Activated B cell treated with CpG ODN at 0.5 μM for 24 hours (primary cell): ENCODE data around the gene PEX11G. TPM values are rescaled to one million over a fixed set of nuclear protein-coding genes. Genes with fewer than 3 reads are reported as not detected.

Experiments
- ATAC-seq: fragments of 200-7000 bp; cut with Tn5 transposase; one replicate; pipeline ENCODE4 v1.10.0; 2021; ENCODE audit warnings: low read depth, mild to moderate bottlenecking, moderate library complexity
- CTCF ChIA-PET: fragments of 350-600 bp; sonication (Branson Sonifier 250); formaldehyde crosslinking; loops from one replicate; lab custom pipeline; 2021; ENCODE audit warnings: antibody characterized with exemption; lab: Charles Lee
- POLR2A ChIA-PET: fragments of 350-600 bp; sonication (Branson Sonifier 250); formaldehyde crosslinking; loops from one replicate; lab custom pipeline; 2021; ENCODE audit warnings: antibody characterized with exemption; lab: Charles Lee
- DNase-seq: peaks from one replicate; pipeline ENCODE4 v3.0.0; 2022
- H3K27ac Mint-ChIP-seq: one replicate; pipeline ENCODE4 v1.8.0; 2020; ENCODE audit warnings: mixed read lengths
- H3K27me3 Mint-ChIP-seq: one replicate; pipeline ENCODE4 v1.8.0; 2021; ENCODE audit warnings: mixed read lengths
- H3K36me3 Mint-ChIP-seq: one replicate; pipeline ENCODE4 v1.8.0; 2021; ENCODE audit warnings: low read depth, mixed read lengths
- H3K4me1 Mint-ChIP-seq: one replicate; pipeline ENCODE4 v1.8.0; 2021; ENCODE audit warnings: mixed read lengths
- H3K4me3 Mint-ChIP-seq: one replicate; pipeline ENCODE4 v1.8.0; 2020; ENCODE audit warnings: mild to moderate bottlenecking, mixed read lengths
- H3K9me3 Mint-ChIP-seq: one replicate; pipeline ENCODE4 v1.8.0; 2020; ENCODE audit warnings: mixed read lengths
- CTCF ChIP-seq: fragments of 200-600 bp; IDR thresholded peaks from one replicate; pipeline ENCODE4 v1.8.0; 2022; ENCODE audit warnings: antibody characterized with exemption, mild to moderate bottlenecking
- intact Hi-C: fragments of 100-400 bp; cut with micrococcal nuclease; formaldehyde crosslinking; loops from one replicate; pipeline ENCODE4 v1.15.1; 2024
- total RNA-seq: library from RNA; stranded (reverse); gene quantifications from 2 replicates; pipeline ENCODE4 v1.2.3, GENCODE V29; 2022

The PEX11G gene
- total RNA-seq, 1 donor from 2014 or later = 1.0 TPM

- Mint-ChIP-seq H3K27ac (no peak overlapping the region), H3K4me1 (peaks cover 9% of the 10 kb centered on the region), H3K27me3 (no peaks in the 10 kb centered on the region), H3K36me3 (peaks cover 16% of the 10 kb centered on the region), H3K9me3 (no peaks in the 10 kb centered on the region), H3K4me3 (no peak overlapping the region)
- ChIA-PET POLR2A (no interaction called here), CTCF (no interaction called here)
- intact Hi-C loops = no loop called here
- ATAC-seq (no peak), DNase-seq (no peak)
- no peak for TF ChIP-seq CTCF
Observed at GRCh38 chr19:7528522-7529245, 39.8 kb upstream of the PEX11G start.

- Mint-ChIP-seq H3K36me3 (peaks cover 16% of the 10 kb centered on the region), H3K4me3 (no peak overlapping the region), H3K27ac (no peak overlapping the region), H3K27me3 (no peaks in the 10 kb centered on the region), H3K9me3 (no peaks in the 10 kb centered on the region), H3K4me1 (peaks cover 8% of the 10 kb centered on the region)
- ChIA-PET POLR2A (no interaction called here), CTCF (no interaction called here)
- DNase-seq (no peak), ATAC-seq (no peak)
- intact Hi-C loops = no loop called here
- no peak for TF ChIP-seq CTCF
Observed at GRCh38 chr19:7528192-7528519, 39.3 kb upstream of the PEX11G start.

GRCh38 chr19:7527516-7528191, 38.8 kb upstream of the PEX11G start:
- ATAC-seq = no peak
- POLR2A ChIA-PET = no interaction called here
- no peak overlapping the region for H3K4me3 Mint-ChIP-seq
- peaks cover 8% of the 10 kb centered on the region for H3K4me1 Mint-ChIP-seq
- intact Hi-C loops = no loop called here
- peaks cover 16% of the 10 kb centered on the region for H3K36me3 Mint-ChIP-seq
- no peak for TF ChIP-seq CTCF
- no peak for DNase-seq
- CTCF ChIA-PET = no interaction called here
- no peaks in the 10 kb centered on the region for H3K27me3 Mint-ChIP-seq
- H3K9me3 Mint-ChIP-seq = no peaks in the 10 kb centered on the region
- H3K27ac Mint-ChIP-seq = no peak overlapping the region

- no peak for ATAC-seq
- Mint-ChIP-seq H3K27me3 (no peaks in the 10 kb centered on the region), H3K9me3 (no peaks in the 10 kb centered on the region), H3K27ac (no peak overlapping the region), H3K4me1 (peaks cover 17% of the 10 kb centered on the region), H3K36me3 (peaks cover 16% of the 10 kb centered on the region), H3K4me3 (no peak overlapping the region)
- intact Hi-C loops = no loop called here
- CTCF ChIA-PET = no interaction called here
- POLR2A ChIA-PET = no interaction called here
- TF ChIP-seq CTCF = no peak
- DNase-seq = no peak
Observed at GRCh38 chr19:7526059-7526929, 37.5 kb upstream of the PEX11G start.
